ENCODE measurements around the gene IRF4. TPM values are rescaled to one million over a fixed set of nuclear protein-coding genes. Genes with fewer than 3 reads are reported as not detected.
A peak's percentile ranks its signal among the peaks of the same experiment; 100 is the strongest.

Gene IRF4
- total RNA-seq, 3 donors from 2014 or later: 720 to 924 (median 743) TPM

GRCh38 chr6:390914-391558 is 516 bp upstream of the IRF4 start:
- ATAC-seq (peak; percentile 16 to 19), DNase-seq (no peak)
- Mint-ChIP-seq H3K9me3 (no peaks in the 10 kb centered on the region), H3K4me3 (peak overlapping the region; percentile 92), H3K4me1 (ENCODE audit: low read depth) (peaks cover 41% of the 10 kb centered on the region), H3K27me3 (ENCODE audit: low read depth) (peaks cover 2% of the 10 kb centered on the region), H3K36me3 (ENCODE audit: insufficient read depth) (peaks cover 27% of the 10 kb centered on the region)

DNA sequence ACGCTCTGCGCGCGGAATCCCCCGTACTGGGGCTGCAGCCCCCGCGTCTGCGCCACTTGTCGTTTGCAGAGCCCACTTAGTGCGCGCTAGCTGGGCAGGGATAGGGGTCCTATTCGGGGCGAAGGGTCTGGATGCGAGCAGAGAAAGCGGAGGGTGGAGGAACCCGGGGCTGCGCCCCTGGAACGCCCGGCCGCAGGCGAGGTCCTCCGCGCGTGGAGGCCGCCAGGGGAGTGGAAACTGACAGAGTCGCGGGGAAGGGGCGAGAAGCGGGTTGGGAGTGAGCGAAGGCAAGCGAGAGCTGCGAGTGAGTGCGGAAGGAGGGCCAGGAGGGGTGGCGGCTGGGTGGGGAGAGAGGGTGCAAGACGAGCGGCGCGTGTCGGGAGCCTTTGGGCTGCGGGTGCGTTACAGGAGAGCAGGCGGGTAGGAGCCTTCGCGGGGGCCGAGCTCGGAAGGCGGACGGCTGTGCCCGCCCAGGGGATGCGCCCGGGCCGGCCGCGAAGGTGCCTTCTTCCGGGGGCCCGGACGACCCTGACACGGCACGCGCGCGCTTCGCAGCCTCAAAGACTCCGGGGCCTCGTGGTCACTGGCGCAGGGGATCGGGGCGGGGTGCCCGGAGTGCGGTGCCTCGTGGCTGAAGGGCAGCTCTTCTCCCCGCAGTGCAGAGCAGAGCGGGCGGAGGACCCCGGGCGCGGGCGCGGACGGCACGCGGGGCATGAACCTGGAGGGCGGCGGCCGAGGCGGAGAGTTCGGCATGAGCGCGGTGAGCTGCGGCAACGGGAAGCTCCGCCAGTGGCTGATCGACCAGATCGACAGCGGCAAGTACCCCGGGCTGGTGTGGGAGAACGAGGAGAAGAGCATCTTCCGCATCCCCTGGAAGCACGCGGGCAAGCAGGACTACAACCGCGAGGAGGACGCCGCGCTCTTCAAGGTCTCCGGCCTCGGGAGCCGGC is 1.2 kb downstream of the IRF4 start:
- ATAC-seq: no peak
- no peaks in the 10 kb centered on the region for H3K9me3 Mint-ChIP-seq
- H3K27me3 Mint-ChIP-seq (ENCODE audit: low read depth): no peaks in the 10 kb centered on the region
- H3K4me3 Mint-ChIP-seq: peak overlapping the region; percentile 96
- H3K4me1 Mint-ChIP-seq (ENCODE audit: low read depth): peaks cover 53% of the 10 kb centered on the region
- H3K36me3 Mint-ChIP-seq (ENCODE audit: insufficient read depth): peaks cover 39% of the 10 kb centered on the region
- DNase-seq: no peak

GRCh38 chr6:393391-394221 is 2.1 kb downstream of the IRF4 start:
- H3K27me3 Mint-ChIP-seq (ENCODE audit: low read depth): no peaks in the 10 kb centered on the region
- peak overlapping the region; percentile 99 for H3K4me3 Mint-ChIP-seq
- peak; percentile 52 for DNase-seq
- ATAC-seq: no peak
- peaks cover 60% of the 10 kb centered on the region for H3K4me1 Mint-ChIP-seq (ENCODE audit: low read depth)
- H3K36me3 Mint-ChIP-seq (ENCODE audit: insufficient read depth): peaks cover 46% of the 10 kb centered on the region
- no peaks in the 10 kb centered on the region for H3K9me3 Mint-ChIP-seq

- ATAC-seq (no peak), DNase-seq (no peak)
- peaks cover 60% of the 10 kb centered on the region for H3K4me1 Mint-ChIP-seq (ENCODE audit: low read depth)
- H3K4me3 Mint-ChIP-seq: peak overlapping the region; percentile 99
- no peaks in the 10 kb centered on the region for H3K9me3 Mint-ChIP-seq
- H3K36me3 Mint-ChIP-seq (ENCODE audit: insufficient read depth): peaks cover 57% of the 10 kb centered on the region
- H3K27me3 Mint-ChIP-seq (ENCODE audit: low read depth): no peaks in the 10 kb centered on the region
Measured at GRCh38 chr6:394641-395289, 3.2 kb downstream of the IRF4 start.

DNA sequence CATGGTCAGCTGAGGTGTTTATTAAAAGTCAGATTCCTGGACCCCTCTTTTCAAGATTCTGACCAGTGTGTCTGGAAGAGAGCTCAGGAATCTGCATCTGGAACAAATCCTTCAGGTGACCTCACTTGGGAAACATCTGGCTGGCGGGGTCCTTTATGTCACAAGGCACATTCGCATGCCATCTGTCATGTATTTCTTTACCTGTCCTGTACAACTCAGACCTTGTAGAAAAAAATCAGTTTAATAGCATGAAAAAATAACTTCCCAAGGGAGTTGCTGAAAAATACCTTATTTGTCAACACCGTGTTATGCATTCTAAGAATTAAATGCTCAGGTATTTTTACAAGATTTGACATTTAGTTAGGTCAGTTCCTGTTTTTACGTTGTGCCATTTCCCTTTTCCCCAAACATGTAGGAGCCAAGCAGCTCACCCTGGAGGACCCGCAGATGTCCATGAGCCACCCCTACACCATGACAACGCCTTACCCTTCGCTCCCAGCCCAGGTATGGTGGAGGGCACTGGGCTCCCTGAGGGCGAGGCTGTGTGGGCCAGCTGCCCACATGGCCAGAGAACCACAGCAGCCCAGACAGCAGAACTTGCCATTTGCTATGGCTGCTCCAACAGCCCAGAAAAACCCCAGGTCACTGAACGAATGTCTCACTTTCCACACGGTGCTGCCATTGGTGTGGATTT is 4.0 kb downstream of the IRF4 start:
- Mint-ChIP-seq H3K36me3 (ENCODE audit: insufficient read depth) (peaks cover 64% of the 10 kb centered on the region), H3K9me3 (no peaks in the 10 kb centered on the region), H3K4me1 (ENCODE audit: low read depth) (peaks cover 58% of the 10 kb centered on the region), H3K4me3 (peak overlapping the region; percentile 99), H3K27me3 (ENCODE audit: low read depth) (no peaks in the 10 kb centered on the region)
- DNase-seq (no peak), ATAC-seq (no peak)

GRCh38 chr6:396126-396520 is 4.6 kb downstream of the IRF4 start:
- H3K9me3 Mint-ChIP-seq: no peaks in the 10 kb centered on the region
- ATAC-seq (no peak), DNase-seq (no peak)
- peaks cover 57% of the 10 kb centered on the region for H3K4me1 Mint-ChIP-seq (ENCODE audit: low read depth)
- no peaks in the 10 kb centered on the region for H3K27me3 Mint-ChIP-seq (ENCODE audit: low read depth)
- H3K36me3 Mint-ChIP-seq (ENCODE audit: insufficient read depth): peaks cover 69% of the 10 kb centered on the region
- peak overlapping the region; percentile 99 for H3K4me3 Mint-ChIP-seq

- peaks cover 65% of the 10 kb centered on the region for H3K4me1 Mint-ChIP-seq (ENCODE audit: low read depth)
- ATAC-seq (no peak), DNase-seq (no peak)
- no peaks in the 10 kb centered on the region for H3K9me3 Mint-ChIP-seq
- H3K4me3 Mint-ChIP-seq: peak overlapping the region; percentile 80
- H3K36me3 Mint-ChIP-seq (ENCODE audit: insufficient read depth): peaks cover 77% of the 10 kb centered on the region
- no peaks in the 10 kb centered on the region for H3K27me3 Mint-ChIP-seq (ENCODE audit: low read depth)
Measured at GRCh38 chr6:397056-397455, 5.5 kb downstream of the IRF4 start.

- Mint-ChIP-seq H3K4me1 (ENCODE audit: low read depth) (peaks cover 71% of the 10 kb centered on the region), H3K4me3 (peak overlapping the region; percentile 80), H3K27me3 (ENCODE audit: low read depth) (no peaks in the 10 kb centered on the region), H3K36me3 (ENCODE audit: insufficient read depth) (peaks cover 82% of the 10 kb centered on the region), H3K9me3 (no peaks in the 10 kb centered on the region)
- ATAC-seq (no peak), DNase-seq (no peak)
Measured at GRCh38 chr6:397604-398003, 6.1 kb downstream of the IRF4 start.

DNA sequence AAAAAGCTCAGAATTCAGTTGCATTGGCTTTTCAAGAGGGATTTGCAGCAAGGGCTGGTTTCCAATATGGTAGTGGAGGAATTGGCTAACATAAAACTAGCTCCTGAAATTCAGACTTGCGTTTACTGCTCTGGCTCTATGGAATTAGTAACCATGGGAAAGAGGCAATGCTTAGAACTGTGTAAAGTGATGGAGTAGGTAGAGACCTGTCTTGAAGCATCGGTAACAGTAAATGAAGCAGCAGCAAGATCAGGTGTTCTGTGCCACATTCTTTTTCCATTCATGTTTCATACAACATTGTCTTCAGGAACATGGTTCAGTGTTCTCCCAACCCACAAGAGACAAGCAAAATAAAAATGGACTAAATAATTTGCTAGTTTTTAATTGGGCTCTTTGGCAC is 6.5 kb downstream of the IRF4 start:
- peak overlapping the region; percentile 80 for H3K4me3 Mint-ChIP-seq
- H3K4me1 Mint-ChIP-seq (ENCODE audit: low read depth): peaks cover 76% of the 10 kb centered on the region
- no peaks in the 10 kb centered on the region for H3K27me3 Mint-ChIP-seq (ENCODE audit: low read depth)
- ATAC-seq (no peak), DNase-seq (no peak)
- H3K36me3 Mint-ChIP-seq (ENCODE audit: insufficient read depth): peaks cover 87% of the 10 kb centered on the region
- no peaks in the 10 kb centered on the region for H3K9me3 Mint-ChIP-seq

DNA sequence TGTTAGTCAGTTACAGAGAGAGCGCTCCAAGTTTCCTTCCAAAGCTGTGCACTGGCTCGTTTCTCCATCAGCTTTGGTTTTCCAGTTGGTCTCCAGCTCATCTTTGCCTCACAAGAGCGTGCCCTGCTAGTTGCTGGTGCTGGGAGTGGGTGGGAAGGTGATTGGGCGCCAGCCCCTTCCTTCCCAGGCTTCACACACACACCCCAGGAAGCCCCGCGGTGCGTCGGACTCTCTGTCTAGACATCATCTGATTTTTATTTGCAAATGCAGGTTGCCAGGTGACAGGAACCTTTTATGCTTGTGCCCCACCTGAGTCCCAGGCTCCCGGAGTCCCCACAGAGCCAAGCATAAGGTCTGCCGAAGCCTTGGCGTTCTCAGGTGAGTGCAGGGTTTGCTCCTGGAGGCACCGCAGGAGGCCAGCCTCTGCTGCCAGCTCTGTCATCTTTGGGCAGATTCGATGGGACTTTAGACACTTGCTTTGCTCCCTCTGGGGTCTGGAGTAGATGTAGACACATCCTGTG is 7.1 kb downstream of the IRF4 start:
- Mint-ChIP-seq H3K4me1 (ENCODE audit: low read depth) (peaks cover 81% of the 10 kb centered on the region), H3K4me3 (peak overlapping the region; percentile 80), H3K27me3 (ENCODE audit: low read depth) (no peaks in the 10 kb centered on the region), H3K36me3 (ENCODE audit: insufficient read depth) (peaks cover 91% of the 10 kb centered on the region), H3K9me3 (no peaks in the 10 kb centered on the region)
- DNase-seq: no peak
- no peak for ATAC-seq

DNA sequence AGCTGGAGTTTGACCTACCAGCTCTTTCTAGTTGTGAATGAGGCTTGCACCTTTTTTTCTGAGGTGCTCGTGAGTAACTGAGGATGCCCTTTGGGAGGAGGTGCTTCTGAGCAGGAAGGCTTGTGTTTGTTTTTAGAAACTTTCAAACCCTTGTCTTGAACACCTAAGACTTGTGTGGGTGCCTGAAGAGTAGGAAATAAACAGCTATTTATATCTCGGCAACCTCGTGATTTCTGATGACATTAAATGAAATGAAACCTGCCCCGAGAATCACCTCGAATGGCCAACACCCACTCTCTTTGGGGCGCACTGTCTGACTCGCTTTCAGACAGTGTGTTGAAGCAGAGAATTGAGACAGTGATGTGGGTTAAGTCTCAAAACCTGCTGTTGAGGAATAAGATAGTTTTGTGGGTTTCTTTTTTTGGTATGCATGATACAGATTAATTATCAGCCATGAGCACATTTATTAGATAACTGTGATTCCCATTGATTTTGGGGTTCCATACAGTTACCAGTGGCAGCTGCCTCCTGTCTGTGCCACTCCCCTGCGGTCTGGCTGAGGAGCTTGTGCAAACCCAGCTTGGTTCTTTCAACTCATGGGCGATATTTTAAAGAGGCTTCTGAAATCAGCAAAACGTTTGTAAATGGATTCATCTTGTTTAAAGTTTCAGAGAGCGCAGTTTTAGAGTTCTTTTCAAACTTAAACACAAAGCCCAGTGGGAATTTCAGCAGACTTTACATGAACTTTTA is 8.4 kb downstream of the IRF4 start:
- no peaks in the 10 kb centered on the region for H3K9me3 Mint-ChIP-seq

GRCh38 chr6:400815-401214 is 9.3 kb downstream of the IRF4 start:
- no peak for ATAC-seq
- Mint-ChIP-seq H3K4me1 (ENCODE audit: low read depth) (peaks cover 88% of the 10 kb centered on the region), H3K9me3 (no peaks in the 10 kb centered on the region), H3K27me3 (ENCODE audit: low read depth) (no peaks in the 10 kb centered on the region), H3K36me3 (ENCODE audit: insufficient read depth) (peaks cover 91% of the 10 kb centered on the region), H3K4me3 (peak overlapping the region; percentile 83)
- DNase-seq: no peak

More for the DNA sequence above, 8.4 kb downstream of the IRF4 start:
- DNase-seq: no peak
- Mint-ChIP-seq H3K27me3 (ENCODE audit: low read depth) (no peaks in the 10 kb centered on the region), H3K36me3 (ENCODE audit: insufficient read depth) (peaks cover 91% of the 10 kb centered on the region), H3K4me1 (ENCODE audit: low read depth) (peaks cover 88% of the 10 kb centered on the region), H3K4me3 (peak overlapping the region; percentile 73)
- peak; percentile 12 to 23 for ATAC-seq

All from activated T-cell treated with anti-CD3 and anti-CD28 coated beads, Interleukin-2, amount 50 U/mL, for 4 hours (primary cell).